ENCODE data around the gene DAO.
A peak's percentile ranks its signal among the peaks of the same experiment; 100 is the strongest.

The DAO gene

GRCh38 chr12:108876550-108876949 lies 3.3 kb upstream of the DAO start:
- DNase-seq: no peak

GRCh38 chr12:108881953-108882352 lies 2.1 kb downstream of the DAO start:
- DNase-seq: no peak

GRCh38 chr12:108884116-108885012 lies 4.5 kb downstream of the DAO start:
- DNase-seq: peak in 1 of 2 experiments; percentile 57

GRCh38 chr12:108886873-108887629 lies 7.2 kb downstream of the DAO start:
- DNase-seq: no peak

- no peak for DNase-seq
Observed at GRCh38 chr12:108888031-108888430, 8.1 kb downstream of the DAO start.

- no peak for DNase-seq
Observed at GRCh38 chr12:108890208-108890607, 10.3 kb downstream of the DAO start.

- no peak for DNase-seq
Observed at GRCh38 chr12:108895220-108895802, 15.4 kb downstream of the DAO start.

- no peak for DNase-seq
Observed at GRCh38 chr12:108896336-108896735, 16.4 kb downstream of the DAO start.

GRCh38 chr12:108896817-108897216 lies 16.9 kb downstream of the DAO start:
- no peak for DNase-seq

- DNase-seq: no peak
Observed at GRCh38 chr12:108899145-108899544, 19.3 kb downstream of the DAO start.

- no peak for DNase-seq
Observed at GRCh38 chr12:108905725-108906124, 25.8 kb downstream of the DAO start.

GRCh38 chr12:108906971-108907370 lies 27.1 kb downstream of the DAO start:
- DNase-seq: no peak

- no peak for DNase-seq
Observed at GRCh38 chr12:108907839-108908351, 28.0 kb downstream of the DAO start.

GRCh38 chr12:108910336-108910735 lies 30.4 kb downstream of the DAO start:
- no peak for DNase-seq

- no peak for DNase-seq
Observed at GRCh38 chr12:108911915-108912314, 32.0 kb downstream of the DAO start.

- DNase-seq: no peak
Observed at GRCh38 chr12:108912361-108912760, 32.5 kb downstream of the DAO start.

GRCh38 chr12:108914121-108914531 lies 34.2 kb downstream of the DAO start:
- DNase-seq: no peak

- no peak for DNase-seq
Observed at GRCh38 chr12:108915632-108916133, 35.8 kb downstream of the DAO start.

GRCh38 chr12:108916336-108916735 lies 36.4 kb downstream of the DAO start:
- DNase-seq: no peak

- no peak for DNase-seq
Observed at GRCh38 chr12:108918206-108918605, 38.3 kb downstream of the DAO start.

GRCh38 chr12:108918960-108919642 lies 39.2 kb downstream of the DAO start:
- DNase-seq: no peak

- DNase-seq: no peak
Observed at GRCh38 chr12:108921946-108922345, 42.1 kb downstream of the DAO start.

GRCh38 chr12:108922918-108923317 lies 43.0 kb downstream of the DAO start:
- DNase-seq: no peak

All from NCI-H526 (cell line).